Osteocyte (in vitro differentiated cells): Measurements from ENCODE around the gene INO80C. TPM values are rescaled to one million over a fixed set of nuclear protein-coding genes. Genes with fewer than 3 reads are reported as not detected.

Experiments
- DNase-seq: peaks from one replicate; pipeline ENCODE4 v3.0.0; 2021; ENCODE audit warnings: mixed read lengths; ENCODE audit not compliant: unreplicated experiment; ENCODE audit errors: extremely low spot score
- H3K27ac Mint-ChIP-seq: one replicate; pipeline ENCODE4 v1.8.0; 2021; ENCODE audit warnings: mild to moderate bottlenecking, mixed read lengths; ENCODE audit not compliant: unreplicated experiment
- H3K27me3 Mint-ChIP-seq: one replicate; pipeline ENCODE4 v1.8.0; 2021; ENCODE audit warnings: mixed read lengths; ENCODE audit not compliant: unreplicated experiment
- H3K36me3 Mint-ChIP-seq: one replicate; pipeline ENCODE4 v1.8.0; 2021; ENCODE audit warnings: mixed read lengths; ENCODE audit not compliant: unreplicated experiment
- H3K4me1 Mint-ChIP-seq: one replicate; pipeline ENCODE4 v1.8.0; 2021; ENCODE audit warnings: mixed read lengths; ENCODE audit not compliant: unreplicated experiment
- H3K4me3 Mint-ChIP-seq: one replicate; pipeline ENCODE4 v1.8.0; 2021; ENCODE audit warnings: mild to moderate bottlenecking, moderate library complexity, mixed read lengths; ENCODE audit not compliant: unreplicated experiment
- H3K9me3 Mint-ChIP-seq: one replicate; pipeline ENCODE4 v1.8.0; 2021; ENCODE audit warnings: mixed read lengths; ENCODE audit not compliant: unreplicated experiment
- CTCF ChIP-seq: fragments of 200-600 bp; sonication (generic); IDR thresholded peaks from 2 replicates; pipeline ENCODE4 v1.5.0; 2021; ENCODE audit warnings: antibody characterized with exemption, mild to moderate bottlenecking, moderate library complexity
- total RNA-seq: library from RNA; stranded (reverse); gene quantifications from 2 replicates; pipeline ENCODE4 v1.2.1, GENCODE V29; 2021

The INO80C gene
- total RNA-seq, 1 donor from 2014 or later: 30.2 TPM

GRCh38 chr18:35512761-35513160 lies 15.0 kb upstream of the INO80C start:
- no peak overlapping the region for H3K4me3 Mint-ChIP-seq

GRCh38 chr18:35511833-35512232 lies 14.1 kb upstream of the INO80C start:
- Mint-ChIP-seq H3K36me3 (no peaks in the 10 kb centered on the region), H3K27me3 (no peaks in the 10 kb centered on the region), H3K4me1 (peaks cover 72% of the 10 kb centered on the region), H3K4me3 (no peak overlapping the region), H3K27ac (peak overlapping the region; percentile 44), H3K9me3 (no peaks in the 10 kb centered on the region)
- TF ChIP-seq CTCF: no peak
- DNase-seq: peak; percentile 25

More at GRCh38 chr18:35512761-35513160, 15.0 kb upstream of the INO80C start:
- TF ChIP-seq CTCF: no peak
- Mint-ChIP-seq H3K36me3 (no peaks in the 10 kb centered on the region), H3K27ac (peak overlapping the region; percentile 95), H3K4me1 (peaks cover 81% of the 10 kb centered on the region), H3K9me3 (no peaks in the 10 kb centered on the region), H3K27me3 (no peaks in the 10 kb centered on the region)
- DNase-seq: peak; percentile 44

- Mint-ChIP-seq H3K36me3 (no peaks in the 10 kb centered on the region), H3K9me3 (no peaks in the 10 kb centered on the region), H3K4me3 (no peak overlapping the region), H3K27ac (peak overlapping the region; percentile 44), H3K27me3 (no peaks in the 10 kb centered on the region), H3K4me1 (peaks cover 68% of the 10 kb centered on the region)
- peak; percentile 11 for DNase-seq
- no peak for TF ChIP-seq CTCF
Observed at GRCh38 chr18:35511428-35511827, 13.7 kb upstream of the INO80C start.

GRCh38 chr18:35510076-35510651 lies 12.4 kb upstream of the INO80C start:
- H3K27ac Mint-ChIP-seq: peak overlapping the region; percentile 75
- H3K4me1 Mint-ChIP-seq: peaks cover 56% of the 10 kb centered on the region
- H3K9me3 Mint-ChIP-seq: no peaks in the 10 kb centered on the region
- no peaks in the 10 kb centered on the region for H3K27me3 Mint-ChIP-seq
- peak; percentile 23 for DNase-seq
- no peak overlapping the region for H3K4me3 Mint-ChIP-seq
- no peaks in the 10 kb centered on the region for H3K36me3 Mint-ChIP-seq
- no peak for TF ChIP-seq CTCF

GRCh38 chr18:35508746-35509338 lies 11.1 kb upstream of the INO80C start:
- TF ChIP-seq CTCF: no peak
- Mint-ChIP-seq H3K4me3 (no peak overlapping the region), H3K9me3 (no peaks in the 10 kb centered on the region), H3K4me1 (peaks cover 42% of the 10 kb centered on the region), H3K27me3 (no peaks in the 10 kb centered on the region), H3K27ac (no peak overlapping the region), H3K36me3 (no peaks in the 10 kb centered on the region)
- peak; percentile 27 for DNase-seq
